Aorta (tissue), 5 donors: ENCODE data around the gene LYPD5. TPM values are rescaled to one million over a fixed set of nuclear protein-coding genes. Genes with fewer than 3 reads are reported as not detected.

Experiments
- ATAC-seq: fragments of 200-7000 bp; cut with Tn5 transposase; one replicate; pipeline ENCODE4 v1.9.1; 2022; ENCODE audit warnings: moderate library complexity; ENCODE audit not compliant: low FRiP score
- DNase-seq, 2 donors: peaks; one replicate each; pipeline ENCODE4 v3.0.0-alpha.2; 2020
- H3K27ac ChIP-seq, 2 donors: one replicate each; pipeline ENCODE4 v1.5.1; 2013; ENCODE audit warnings: low read length in 2 of 2, mild to moderate bottlenecking in 2 of 2, moderate library complexity in 2 of 2, control low read depth in 1 of 2, inconsistent platforms in 1 of 2, low read depth in 1 of 2
- H3K27me3 ChIP-seq, 2 donors: one replicate each; pipeline ENCODE4 v1.6.1; 2013; ENCODE audit warnings: control low read depth in 1 of 2, low read length in 1 of 2, mild to moderate bottlenecking in 1 of 2, moderate library complexity in 1 of 2; ENCODE audit not compliant: insufficient read depth in 2 of 2, control insufficient read depth in 1 of 2
- H3K36me3 ChIP-seq, 2 donors: one replicate each; pipeline ENCODE4 v1.6.1; 2013; ENCODE audit warnings: control low read depth in 1 of 2, low read length in 1 of 2, mild to moderate bottlenecking in 1 of 2; ENCODE audit not compliant: insufficient read depth in 2 of 2, control insufficient read depth in 1 of 2
- H3K4me1 ChIP-seq, 2 donors: one replicate each; pipeline ENCODE4 v1.6.1; 2013; ENCODE audit warnings: low read length in 2 of 2, control low read depth in 1 of 2, mild to moderate bottlenecking in 1 of 2, moderate library complexity in 1 of 2; ENCODE audit not compliant: insufficient read depth in 2 of 2, control insufficient read depth in 1 of 2
- H3K4me3 ChIP-seq, 2 donors: one replicate each; pipeline ENCODE4 v1.5.1; 2013; ENCODE audit warnings: low read length in 2 of 2, control low read depth in 1 of 2, mild to moderate bottlenecking in 1 of 2
- H3K9me3 ChIP-seq: one replicate; pipeline ENCODE4 v1.6.1; 2013; ENCODE audit warnings: mild to moderate bottlenecking, low read length; ENCODE audit not compliant: control insufficient read depth
- WGBS, 2 donors: extraction: QIAGEN DNeasy Blood & Tissue Kit; methylation state at CpG; one replicate each; pipeline ENCODE4 v1.1.7; 2013; 5-methylcytosine and 5-hydroxymethylcytosine counted together
- intact Hi-C, 2 donors: fragments of 100-400 bp; cut with DNase I; formaldehyde crosslinking; loops; one replicate each; pipeline versions ENCODE4 v1.14.2 to v1.15.0; 2022
- polyA plus RNA-seq, 2 donors: library from polyadenylated mRNA; stranded (reverse); fragments of 200-250 nt; gene quantifications; one replicate each; pipeline ENCODE4 v1.2.3, GENCODE V29; 2013
- total RNA-seq, 2 donors: library from RNA; stranded (reverse); fragmentation: NEBNext Ultra II Directional; extraction: Animal tissue kit (Norgen Biotek cat#: 25700); gene quantifications; one replicate each; pipeline ENCODE4 v1.2.1, GENCODE V29; 2021
- donor health status: healthy with polysubstance abuse.
- donor health status: Bipolar disorder and iron deficiency.
- donor health status: DM: no; HTN: no; CAD: no.
- donor health status: DM: no; HTN: no; CAD: no.
- donor health status: DM: yes; HTN: yes; CAD: no.

LYPD5 gene
- total and polyA plus RNA-seq, 4 donors = 0.08 to 1.9 (median 1.1) TPM

GRCh38 chr19:43797556-43797955, 4.7 kb downstream of the LYPD5 start:
- Histone ChIP-seq H3K27me3 (no peaks in the 10 kb centered on the region), H3K9me3 (peaks cover 1% of the 10 kb centered on the region), H3K4me1 (no peaks in the 10 kb centered on the region), H3K4me3 (no peak overlapping the region), H3K27ac (no peak overlapping the region), H3K36me3 (no peaks in the 10 kb centered on the region)
- ATAC-seq (no peak), DNase-seq (no peak)
- intact Hi-C loops = no loop called here
- 73 to 78% methylated on average over 7 of the region's 7 CpGs for WGBS, 2 donors

GRCh38 chr19:43797118-43797517, 5.1 kb downstream of the LYPD5 start:
- 37 to 58% methylated on average over 6 of the region's 6 CpGs for WGBS, 2 donors
- intact Hi-C loops = no loop called here
- Histone ChIP-seq H3K9me3 (peaks cover 1% of the 10 kb centered on the region), H3K4me1 (no peaks in the 10 kb centered on the region), H3K27me3 (no peaks in the 10 kb centered on the region), H3K27ac (no peak overlapping the region), H3K36me3 (no peaks in the 10 kb centered on the region), H3K4me3 (no peak overlapping the region)
- ATAC-seq = no peak
- no peak for DNase-seq

GRCh38 chr19:43790587-43790986, 11.7 kb downstream of the LYPD5 start:
- Histone ChIP-seq H3K27ac (no peak overlapping the region), H3K27me3 (no peaks in the 10 kb centered on the region), H3K4me3 (no peak overlapping the region), H3K36me3 (no peaks in the 10 kb centered on the region), H3K4me1 (no peaks in the 10 kb centered on the region), H3K9me3 (peaks cover 1% of the 10 kb centered on the region)
- ATAC-seq = no peak
- WGBS, 2 donors = 28 to 34% methylated on average over 3 of the region's 3 CpGs
- intact Hi-C loops = no loop called here
- DNase-seq = peak in 1 of 2 donors; percentile 33

GRCh38 chr19:43789029-43789428, 13.2 kb downstream of the LYPD5 start:
- Histone ChIP-seq H3K27me3 (no peaks in the 10 kb centered on the region), H3K27ac (no peak overlapping the region), H3K9me3 (no peaks in the 10 kb centered on the region), H3K36me3 (no peaks in the 10 kb centered on the region), H3K4me1 (no peaks in the 10 kb centered on the region), H3K4me3 (no peak overlapping the region)
- peak in 1 of 2 donors; percentile 17 for DNase-seq
- 3 to 9% methylated on average over 3 of the region's 3 CpGs for WGBS, 2 donors
- intact Hi-C loops = no loop called here
- no peak for ATAC-seq

GRCh38 chr19:43786665-43787064, 15.6 kb downstream of the LYPD5 start:
- no peak overlapping the region for H3K4me3 ChIP-seq

GRCh38 chr19:43784981-43785808, 17.1 kb downstream of the LYPD5 start:
- DNase-seq (peak; percentile 70), ATAC-seq (peak; percentile 89)
- Histone ChIP-seq H3K4me3 (no peak overlapping the region), H3K27me3 (no peaks in the 10 kb centered on the region), H3K36me3 (no peaks in the 10 kb centered on the region), H3K4me1 (no peaks in the 10 kb centered on the region), H3K27ac (no peak overlapping the region), H3K9me3 (no peaks in the 10 kb centered on the region)
- 10 to 12% methylated on average over 10 of the region's 10 CpGs for WGBS, 2 donors
- intact Hi-C loops = loop anchor here (2.0 kb wide), 1 partner anchor 38 kb away; no protein-coding TSS in a partner anchor

More at GRCh38 chr19:43786665-43787064, 15.6 kb downstream of the LYPD5 start:
- WGBS, 2 donors = 47 to 50% methylated on average over 1 of the region's 1 CpG
- no peaks in the 10 kb centered on the region for H3K4me1 ChIP-seq
- H3K27me3 ChIP-seq = no peaks in the 10 kb centered on the region
- ATAC-seq (no peak), DNase-seq (no peak)
- intact Hi-C loops = no loop called here
- H3K27ac ChIP-seq = no peak overlapping the region
- H3K9me3 ChIP-seq = no peaks in the 10 kb centered on the region
- no peaks in the 10 kb centered on the region for H3K36me3 ChIP-seq

- DNase-seq (peak; percentile 74 to 87), ATAC-seq (peak; percentile 67)
- no peak overlapping the region for H3K27ac ChIP-seq
- WGBS, 2 donors = 58 to 70% methylated on average over 4 of the region's 4 CpGs
- no peaks in the 10 kb centered on the region for H3K9me3 ChIP-seq
- no peaks in the 10 kb centered on the region for H3K4me1 ChIP-seq
- no peaks in the 10 kb centered on the region for H3K36me3 ChIP-seq
- intact Hi-C loops = loop anchor here (2.0 kb wide), 1 partner anchor 38 kb away; no protein-coding TSS in a partner anchor
- H3K27me3 ChIP-seq = no peaks in the 10 kb centered on the region
- H3K4me3 ChIP-seq = no peak overlapping the region
Measured at GRCh38 chr19:43784241-43784980, 17.8 kb downstream of the LYPD5 start.

- no peaks in the 10 kb centered on the region for H3K27me3 ChIP-seq
- WGBS, 2 donors = 86 to 89% methylated on average over 8 of the region's 8 CpGs
- intact Hi-C loops = loop anchor here (2.0 kb wide), 1 partner anchor 37 kb away; no protein-coding TSS in a partner anchor
- no peaks in the 10 kb centered on the region for H3K36me3 ChIP-seq
- H3K4me1 ChIP-seq = no peaks in the 10 kb centered on the region
- H3K27ac ChIP-seq = no peak overlapping the region
- no peaks in the 10 kb centered on the region for H3K9me3 ChIP-seq
- ATAC-seq = no peak
- no peak for DNase-seq
- H3K4me3 ChIP-seq = no peak overlapping the region
Measured at GRCh38 chr19:43783636-43784035, 18.6 kb downstream of the LYPD5 start.
